CD8-positive, alpha-beta memory T cell (primary cell): ENCODE results near the gene AGBL4. TPM values are rescaled to one million over a fixed set of nuclear protein-coding genes. Genes with fewer than 3 reads are reported as not detected.
"Not testable (repeated sequence)": the region's sequence is repeated elsewhere in the genome, so short reads cannot be mapped to it uniquely, and the experiment has no call there.

ENCODE experiments used
- CTCF ChIA-PET: fragments of 350-600 bp; sonication (Branson Sonifier 250); formaldehyde crosslinking; loops from one replicate; lab custom pipeline; 2021; ENCODE audit warnings: antibody characterized with exemption; lab: Charles Lee
- POLR2A ChIA-PET: fragments of 350-600 bp; sonication (Branson Sonifier 250); formaldehyde crosslinking; loops from one replicate; lab custom pipeline; 2021; ENCODE audit warnings: antibody characterized with exemption; lab: Charles Lee
- DNase-seq, 5 donors: peaks; one replicate each; pipeline versions ENCODE4 v3.0.0 to v3.0.0-alpha.2; 2020 to 2022; ENCODE audit warnings: mixed read lengths in 1 of 5
- H3K27ac ChIP-seq: one replicate; pipeline ENCODE4 v1.7.0; 2013; ENCODE audit warnings: low read depth, mild to moderate bottlenecking, low read length, moderate library complexity
- H3K27me3 ChIP-seq: 2 replicates; pipeline ENCODE4 v1.7.0; 2013; ENCODE audit warnings: low read length, mild to moderate bottlenecking; ENCODE audit not compliant: insufficient read depth, poor library complexity, severe bottlenecking
- H3K36me3 ChIP-seq: 2 replicates; pipeline ENCODE4 v1.7.0; 2013; ENCODE audit warnings: mild to moderate bottlenecking, low read length, moderate library complexity; ENCODE audit not compliant: insufficient read depth
- H3K4me1 ChIP-seq: 2 replicates; pipeline ENCODE4 v1.7.0; 2013; ENCODE audit warnings: mild to moderate bottlenecking, low read length, moderate library complexity; ENCODE audit not compliant: insufficient read depth
- H3K4me3 ChIP-seq: 2 replicates; pipeline ENCODE4 v1.7.0; 2013; ENCODE audit warnings: mild to moderate bottlenecking, low read length
- H3K9me3 ChIP-seq: 2 replicates; pipeline ENCODE4 v1.7.0; 2013; ENCODE audit warnings: mild to moderate bottlenecking, low read length
- H3K27ac Mint-ChIP-seq, 8 donors: one replicate each; pipeline ENCODE4 v1.8.0; 2020 to 2021; ENCODE audit warnings: mixed read lengths in 8 of 8, mild to moderate bottlenecking in 6 of 8, inconsistent platforms in 3 of 8, moderate library complexity in 3 of 8
- H3K27me3 Mint-ChIP-seq, 2 donors: one replicate each; pipeline ENCODE4 v1.8.0; 2020 to 2021; ENCODE audit warnings: mixed read lengths in 2 of 2, mild to moderate bottlenecking in 1 of 2, moderate library complexity in 1 of 2
- H3K36me3 Mint-ChIP-seq, 3 donors: one replicate each; pipeline ENCODE4 v1.8.0; 2020 to 2021; ENCODE audit warnings: mixed read lengths in 3 of 3, inconsistent platforms in 1 of 3, mild to moderate bottlenecking in 1 of 3
- H3K4me1 Mint-ChIP-seq, 3 donors: one replicate each; pipeline ENCODE4 v1.8.0; 2020 to 2021; ENCODE audit warnings: mixed read lengths in 3 of 3, inconsistent platforms in 1 of 3, mild to moderate bottlenecking in 1 of 3
- H3K4me3 Mint-ChIP-seq, 7 donors: one replicate each; pipeline ENCODE4 v1.8.0; 2020 to 2021; ENCODE audit warnings: mixed read lengths in 7 of 7, mild to moderate bottlenecking in 6 of 7, moderate library complexity in 4 of 7, inconsistent platforms in 2 of 7
- H3K9me3 Mint-ChIP-seq, 5 donors: one replicate each; pipeline ENCODE4 v1.8.0; 2020 to 2022; ENCODE audit warnings: mixed read lengths in 5 of 5, mild to moderate bottlenecking in 3 of 5, moderate library complexity in 2 of 5, inconsistent platforms in 1 of 5
- polyA plus RNA-seq: library from polyadenylated mRNA; unstranded; fragments of 300-500 nt; fragmentation: Illumina TruSeq; gene quantifications from one replicate; pipeline ENCODE4 v1.2.3, GENCODE V29; 2021
- total RNA-seq, 2 experiments: library from RNA; stranded (reverse); gene quantifications; one replicate each; pipeline ENCODE4 v1.2.3, GENCODE V29; 2021

AGBL4 gene
- total and polyA plus RNA-seq, 3 experiments from 2014 or later = 0.22 TPM; not detected in 2

GRCh38 chr1:49824261-49824660 is 199.5 kb downstream of the AGBL4 start:
- Histone ChIP-seq H3K27ac (no peak overlapping the region), H3K4me3 (no peak overlapping the region), H3K4me1 (no peaks in the 10 kb centered on the region), H3K9me3 (no peaks in the 10 kb centered on the region), H3K27me3 (no peaks in the 10 kb centered on the region), H3K36me3 (no peaks in the 10 kb centered on the region)
- Mint-ChIP-seq H3K4me3 (no peak overlapping the region), H3K27ac (no peak overlapping the region), H3K36me3 (no peaks in the 10 kb centered on the region), H3K27me3 (no peaks in the 10 kb centered on the region), H3K4me1 (no peaks in the 10 kb centered on the region), H3K9me3 (peaks cover 0 to 10% (median 2%) of the 10 kb centered on the region in 5 donors)
- ChIA-PET POLR2A (no interaction called here), CTCF (no interaction called here)
- no peak for DNase-seq

GRCh38 chr1:49817681-49818080 is 206.1 kb downstream of the AGBL4 start:
- Histone ChIP-seq H3K9me3 (no peaks in the 10 kb centered on the region), H3K27me3 (no peaks in the 10 kb centered on the region), H3K36me3 (no peaks in the 10 kb centered on the region), H3K4me3 (no peak overlapping the region), H3K27ac (no peak overlapping the region), H3K4me1 (no peaks in the 10 kb centered on the region)
- peaks cover 0 to 3% (median 0%) of the 10 kb centered on the region in 5 donors for H3K9me3 Mint-ChIP-seq
- no peaks in the 10 kb centered on the region for H3K36me3 Mint-ChIP-seq
- ChIA-PET CTCF (no interaction called here), POLR2A (no interaction called here)
- H3K4me1 Mint-ChIP-seq = no peaks in the 10 kb centered on the region
- H3K27me3 Mint-ChIP-seq = no peaks in the 10 kb centered on the region
- H3K27ac Mint-ChIP-seq = no peak overlapping the region
- no peak for DNase-seq
- no peak overlapping the region for H3K4me3 Mint-ChIP-seq

- H3K27ac Mint-ChIP-seq, H3K9me3 ChIP-seq, H3K4me3 ChIP-seq, H3K36me3 ChIP-seq, H3K36me3 Mint-ChIP-seq, H3K27ac ChIP-seq, H3K4me1 ChIP-seq, H3K4me3 Mint-ChIP-seq, H3K27me3 ChIP-seq, CTCF ChIA-PET, POLR2A ChIA-PET, DNase-seq, H3K9me3 Mint-ChIP-seq, H3K27me3 Mint-ChIP-seq, H3K4me1 Mint-ChIP-seq: not testable (repeated sequence)
These were observed 236.7 kb downstream of the AGBL4 start for GRCh38 chr1:49787013-49787412.

GRCh38 chr1:49765034-49765433 is 258.7 kb downstream of the AGBL4 start:
- Histone ChIP-seq H3K4me1 (no peaks in the 10 kb centered on the region), H3K4me3 (no peak overlapping the region), H3K36me3 (no peaks in the 10 kb centered on the region), H3K27ac (no peak overlapping the region), H3K27me3 (no peaks in the 10 kb centered on the region), H3K9me3 (no peaks in the 10 kb centered on the region)
- no peaks in the 10 kb centered on the region for H3K36me3 Mint-ChIP-seq
- CTCF ChIA-PET = no interaction called here
- POLR2A ChIA-PET = no interaction called here
- no peak for DNase-seq
- no peak overlapping the region for H3K4me3 Mint-ChIP-seq
- peaks cover 11 to 22% (median 21%) of the 10 kb centered on the region in 5 donors for H3K9me3 Mint-ChIP-seq
- no peaks in the 10 kb centered on the region for H3K4me1 Mint-ChIP-seq
- no peak overlapping the region for H3K27ac Mint-ChIP-seq
- H3K27me3 Mint-ChIP-seq = no peaks in the 10 kb centered on the region

- H3K9me3 ChIP-seq, H3K4me1 Mint-ChIP-seq, H3K36me3 ChIP-seq, DNase-seq, POLR2A ChIA-PET, H3K27ac Mint-ChIP-seq, H3K4me3 ChIP-seq, CTCF ChIA-PET, H3K27ac ChIP-seq, H3K4me3 Mint-ChIP-seq, H3K27me3 Mint-ChIP-seq, H3K36me3 Mint-ChIP-seq, H3K27me3 ChIP-seq, H3K4me1 ChIP-seq: not testable (repeated sequence)
- peaks cover 11 to 22% (median 16%) of the 10 kb centered on the region in 5 donors for H3K9me3 Mint-ChIP-seq
These were observed 285.6 kb downstream of the AGBL4 start for GRCh38 chr1:49738118-49738517.

GRCh38 chr1:49728377-49728776 is 295.4 kb downstream of the AGBL4 start:
- no peaks in the 10 kb centered on the region for H3K27me3 ChIP-seq
- ChIA-PET CTCF (no interaction called here), POLR2A (no interaction called here)
- H3K9me3 ChIP-seq = no peaks in the 10 kb centered on the region
- no peaks in the 10 kb centered on the region for H3K27me3 Mint-ChIP-seq
- DNase-seq = no peak
- no peak overlapping the region for H3K27ac Mint-ChIP-seq
- H3K27ac ChIP-seq = no peak overlapping the region
- no peaks in the 10 kb centered on the region for H3K36me3 Mint-ChIP-seq
- no peak overlapping the region for H3K4me3 ChIP-seq
- H3K9me3 Mint-ChIP-seq = peaks cover 0 to 24% (median 5%) of the 10 kb centered on the region in 5 donors
- H3K36me3 ChIP-seq = no peaks in the 10 kb centered on the region
- H3K4me1 Mint-ChIP-seq = no peaks in the 10 kb centered on the region
- no peak overlapping the region for H3K4me3 Mint-ChIP-seq
- no peaks in the 10 kb centered on the region for H3K4me1 ChIP-seq

GRCh38 chr1:49723662-49724061 is 300.1 kb downstream of the AGBL4 start:
- Mint-ChIP-seq H3K27me3 (no peaks in the 10 kb centered on the region), H3K4me1 (no peaks in the 10 kb centered on the region), H3K36me3 (no peaks in the 10 kb centered on the region), H3K27ac (no peak overlapping the region), H3K4me3 (no peak overlapping the region), H3K9me3 (peaks cover 0 to 6% (median 3%) of the 10 kb centered on the region in 5 donors)
- H3K36me3 ChIP-seq = no peaks in the 10 kb centered on the region
- no peaks in the 10 kb centered on the region for H3K9me3 ChIP-seq
- no peaks in the 10 kb centered on the region for H3K27me3 ChIP-seq
- ChIA-PET CTCF (no interaction called here), POLR2A (no interaction called here)
- no peak overlapping the region for H3K4me3 ChIP-seq
- no peak for DNase-seq
- no peak overlapping the region for H3K27ac ChIP-seq
- H3K4me1 ChIP-seq = no peaks in the 10 kb centered on the region

GRCh38 chr1:49694251-49694827 is 329.4 kb downstream of the AGBL4 start:
- Mint-ChIP-seq H3K4me1 (no peaks in the 10 kb centered on the region), H3K27ac (no peak overlapping the region), H3K9me3 (peaks cover 0 to 4% (median 2%) of the 10 kb centered on the region in 5 donors), H3K4me3 (no peak overlapping the region), H3K27me3 (peaks cover 0 to 3% of the 10 kb centered on the region in 2 donors), H3K36me3 (no peaks in the 10 kb centered on the region)
- H3K27ac ChIP-seq = no peak overlapping the region
- no peaks in the 10 kb centered on the region for H3K36me3 ChIP-seq
- no peak for DNase-seq
- POLR2A ChIA-PET = no interaction called here
- peaks cover 5% of the 10 kb centered on the region for H3K9me3 ChIP-seq
- no peak overlapping the region for H3K4me3 ChIP-seq
- H3K27me3 ChIP-seq = no peaks in the 10 kb centered on the region
- no peaks in the 10 kb centered on the region for H3K4me1 ChIP-seq
- CTCF ChIA-PET = no interaction called here
